Suprapubic skin (tissue), 3 donors: Measurements from ENCODE around the gene SPRED2.

Experiments used
- CTCF ChIP-seq, 2 donors: fragments of 200-600 bp in 1 of 2; fragments of 450-650 bp in 1 of 2; sonication (generic) in 1 of 2; IDR thresholded peaks; one replicate each; pipeline ENCODE4 v1.5.1; 2016 to 2019; ENCODE audit warnings: antibody characterized with exemption in 2 of 2, mild to moderate bottlenecking in 1 of 2, moderate library complexity in 1 of 2
- POLR2AphosphoS5 ChIP-seq, 3 donors: sonication (generic); formaldehyde crosslinking; IDR thresholded peaks; one replicate each; pipeline ENCODE4 v1.6.1; 2017; ENCODE audit warnings: antibody characterized with exemption in 3 of 3

- TF ChIP-seq POLR2AphosphoS5 (IDR thresholded peaks at IDR 0.05) (no peak), CTCF (IDR thresholded peaks at IDR 0.05) (no peak)
Measured at GRCh38 chr2:65361623-65362022, 70.8 kb downstream of the SPRED2 start.
